ENCODE data around the gene DLGAP1. TPM values are rescaled to one million over a fixed set of nuclear protein-coding genes. Genes with fewer than 3 reads are reported as not detected.

DLGAP1 gene
- total RNA-seq, 1 donor from 2014 or later, result 18.5 TPM

DNA sequence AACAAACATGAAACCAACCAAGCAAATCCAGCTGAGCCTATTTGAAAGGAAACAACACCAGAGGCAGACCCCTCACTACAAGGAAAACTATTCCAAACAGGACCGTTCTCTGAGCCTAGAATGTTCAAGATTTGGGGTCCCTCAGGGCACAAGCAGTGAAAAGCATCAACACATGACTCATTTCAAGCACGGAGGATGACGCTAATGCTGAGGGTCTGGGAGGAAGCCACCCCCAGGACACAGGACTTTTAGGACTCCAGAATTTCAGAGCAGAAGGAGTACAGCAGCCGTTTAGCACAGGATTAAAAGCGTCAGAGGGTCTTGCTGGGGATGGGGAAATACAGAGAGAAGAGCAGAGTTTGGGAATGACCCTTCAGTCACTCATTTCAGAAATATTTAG is 168.9 kb downstream of the DLGAP1 start:
- Histone ChIP-seq H3K4me1 (peaks cover 27% of the 10 kb centered on the region), H2AFZ (replicated peaks) (no peak overlapping the region), H3K4me3 (no peak overlapping the region), H3F3A (ENCODE audit: low read depth) (peaks cover 7% of the 10 kb centered on the region), H3K4me2 (no peak overlapping the region), H3K27me3 (no peaks in the 10 kb centered on the region), H3K9me3 (ENCODE audit: low read depth) (no peaks in the 10 kb centered on the region), H4K20me1 (ENCODE audit: low read depth) (peaks cover 4% of the 10 kb centered on the region), H3K27ac (no peak overlapping the region), H3K79me2 (ENCODE audit: low read depth) (peaks cover 21% of the 10 kb centered on the region), H3K9ac (no peak overlapping the region), H3K36me3 (no peaks in the 10 kb centered on the region)
- Mint-ChIP-seq H3K27ac (peak overlapping the region; percentile 16), H3K36me3 (peaks cover 3% of the 10 kb centered on the region), H3K9me3 (no peaks in the 10 kb centered on the region), H3K27me3 (ENCODE audit: insufficient read depth, low read depth) (no peaks in the 10 kb centered on the region), H3K4me3 (no peak overlapping the region), H3K4me1 (peaks cover 14% of the 10 kb centered on the region)
- TF ChIP-seq EZH2phosphoT487 (IDR thresholded peaks at IDR 0.05) (no peak), CTCF (IDR thresholded peaks at IDR 0.05) (no peak), EZH2 (IDR thresholded peaks at IDR 0.05) (no peak)
- DNase-seq (ENCODE audit: low spot score), result no peak

DNA sequence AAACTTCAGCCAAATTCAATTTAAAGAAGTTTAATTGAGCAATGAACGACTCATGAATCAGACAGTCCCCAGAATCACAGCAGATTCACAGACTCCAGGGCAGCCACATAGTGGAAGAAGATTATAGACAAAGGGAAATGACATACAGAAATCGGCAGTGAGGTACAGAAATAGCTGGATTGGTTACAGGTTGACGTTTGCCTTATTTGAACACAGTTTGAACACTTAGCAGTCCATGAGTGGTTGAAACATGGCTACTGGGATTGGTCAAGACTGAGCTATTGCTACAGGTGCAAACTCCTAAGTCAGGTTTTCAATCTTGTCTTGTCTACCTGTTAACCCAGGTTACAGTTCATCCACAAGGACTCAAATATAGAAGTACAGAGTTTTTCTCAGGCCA is 169.6 kb downstream of the DLGAP1 start:
- H3K27me3 ChIP-seq, result no peaks in the 10 kb centered on the region
- H3F3A ChIP-seq (ENCODE audit: low read depth), result peaks cover 7% of the 10 kb centered on the region
- H3K4me2 ChIP-seq, result no peak overlapping the region
- H3K36me3 Mint-ChIP-seq, result peaks cover 3% of the 10 kb centered on the region
- H2AFZ ChIP-seq (replicated peaks), result no peak overlapping the region
- H3K27ac ChIP-seq, result no peak overlapping the region
- no peak for DNase-seq (ENCODE audit: low spot score)
- H3K9me3 Mint-ChIP-seq, result no peaks in the 10 kb centered on the region
- H3K4me1 Mint-ChIP-seq, result peaks cover 14% of the 10 kb centered on the region
- TF ChIP-seq CTCF (IDR thresholded peaks at IDR 0.05), result no peak
- no peak for TF ChIP-seq EZH2phosphoT487 (IDR thresholded peaks at IDR 0.05)
- no peak for TF ChIP-seq EZH2 (IDR thresholded peaks at IDR 0.05)
- H3K27me3 Mint-ChIP-seq (ENCODE audit: insufficient read depth, low read depth), result no peaks in the 10 kb centered on the region
- H3K4me1 ChIP-seq, result peaks cover 27% of the 10 kb centered on the region
- no peak overlapping the region for H3K27ac Mint-ChIP-seq
- H3K36me3 ChIP-seq, result no peaks in the 10 kb centered on the region
- no peak overlapping the region for H3K4me3 Mint-ChIP-seq
- no peak overlapping the region for H3K9ac ChIP-seq
- no peak overlapping the region for H3K4me3 ChIP-seq
- no peaks in the 10 kb centered on the region for H3K9me3 ChIP-seq (ENCODE audit: low read depth)
- H4K20me1 ChIP-seq (ENCODE audit: low read depth), result peaks cover 4% of the 10 kb centered on the region
- H3K79me2 ChIP-seq (ENCODE audit: low read depth), result peaks cover 26% of the 10 kb centered on the region

DNA sequence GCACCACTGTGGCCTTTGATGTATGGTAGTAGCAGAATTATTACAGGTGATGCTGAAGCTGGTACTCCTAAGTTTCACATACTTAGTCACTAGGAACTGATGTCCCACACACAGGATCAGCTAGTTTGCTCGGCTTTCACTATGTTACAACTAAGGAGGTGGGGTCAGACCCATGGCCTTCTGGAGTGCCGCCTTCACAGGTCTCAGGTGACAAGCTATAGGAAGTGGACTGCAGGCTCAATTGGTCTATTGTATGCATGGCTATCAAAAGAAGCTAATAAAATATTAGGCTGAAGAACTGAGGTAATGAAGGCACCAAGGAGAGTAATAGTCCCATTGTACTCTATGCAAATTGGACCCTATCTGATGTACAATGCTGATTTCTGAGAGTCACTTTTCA is 170.6 kb downstream of the DLGAP1 start:
- Mint-ChIP-seq H3K27me3 (ENCODE audit: insufficient read depth, low read depth) (no peaks in the 10 kb centered on the region), H3K9me3 (no peaks in the 10 kb centered on the region), H3K27ac (no peak overlapping the region), H3K4me3 (no peak overlapping the region), H3K36me3 (peaks cover 3% of the 10 kb centered on the region), H3K4me1 (peaks cover 14% of the 10 kb centered on the region)
- Histone ChIP-seq H3K9ac (no peak overlapping the region), H4K20me1 (ENCODE audit: low read depth) (peaks cover 4% of the 10 kb centered on the region), H3K79me2 (ENCODE audit: low read depth) (peaks cover 26% of the 10 kb centered on the region), H3K36me3 (no peaks in the 10 kb centered on the region), H3K4me2 (peak overlapping the region; percentile 36), H3K27me3 (no peaks in the 10 kb centered on the region), H2AFZ (replicated peaks) (no peak overlapping the region), H3K9me3 (ENCODE audit: low read depth) (no peaks in the 10 kb centered on the region), H3K4me1 (peaks cover 27% of the 10 kb centered on the region), H3F3A (ENCODE audit: low read depth) (peaks cover 7% of the 10 kb centered on the region), H3K4me3 (no peak overlapping the region), H3K27ac (no peak overlapping the region)
- DNase-seq (ENCODE audit: low spot score), result no peak
- TF ChIP-seq CTCF (IDR thresholded peaks at IDR 0.05) (no peak), EZH2 (IDR thresholded peaks at IDR 0.05) (no peak), EZH2phosphoT487 (IDR thresholded peaks at IDR 0.05) (no peak)
